Peyer's patch (tissue), 4 donors: ENCODE results near the gene SMCO1.

Source experiments
- POLR2A ChIP-seq, 2 donors: fragments of 450-650 bp; IDR thresholded peaks; one replicate each; pipeline ENCODE4 v1.5.1; 2017; ENCODE audit warnings: antibody characterized with exemption in 2 of 2, mild to moderate bottlenecking in 2 of 2, moderate library complexity in 2 of 2
- TF ChIP-seq, protein P1 (sequence below), 6 experiments: fragments of 450-650 bp in 4 of 6; fragments of 200-600 bp in 2 of 6; sonication (generic) in 1 of 6; IDR thresholded peaks; one replicate each; pipeline ENCODE4 v1.5.1; 2017 to 2019; ENCODE audit warnings: antibody characterized with exemption in 6 of 6, mild to moderate bottlenecking in 3 of 6, moderate library complexity in 1 of 6

GRCh38 chr3:196557236-196557635 lies 42.1 kb upstream of the SMCO1 start:
- TF ChIP-seq, protein P1, sequence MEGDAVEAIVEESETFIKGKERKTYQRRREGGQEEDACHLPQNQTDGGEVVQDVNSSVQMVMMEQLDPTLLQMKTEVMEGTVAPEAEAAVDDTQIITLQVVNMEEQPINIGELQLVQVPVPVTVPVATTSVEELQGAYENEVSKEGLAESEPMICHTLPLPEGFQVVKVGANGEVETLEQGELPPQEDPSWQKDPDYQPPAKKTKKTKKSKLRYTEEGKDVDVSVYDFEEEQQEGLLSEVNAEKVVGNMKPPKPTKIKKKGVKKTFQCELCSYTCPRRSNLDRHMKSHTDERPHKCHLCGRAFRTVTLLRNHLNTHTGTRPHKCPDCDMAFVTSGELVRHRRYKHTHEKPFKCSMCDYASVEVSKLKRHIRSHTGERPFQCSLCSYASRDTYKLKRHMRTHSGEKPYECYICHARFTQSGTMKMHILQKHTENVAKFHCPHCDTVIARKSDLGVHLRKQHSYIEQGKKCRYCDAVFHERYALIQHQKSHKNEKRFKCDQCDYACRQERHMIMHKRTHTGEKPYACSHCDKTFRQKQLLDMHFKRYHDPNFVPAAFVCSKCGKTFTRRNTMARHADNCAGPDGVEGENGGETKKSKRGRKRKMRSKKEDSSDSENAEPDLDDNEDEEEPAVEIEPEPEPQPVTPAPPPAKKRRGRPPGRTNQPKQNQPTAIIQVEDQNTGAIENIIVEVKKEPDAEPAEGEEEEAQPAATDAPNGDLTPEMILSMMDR (IDR thresholded peaks at IDR 0.05) = no peak
- TF ChIP-seq POLR2A (IDR thresholded peaks at IDR 0.05) = no peak
